GM06990 (cell line): Measurements from ENCODE around the gene PAX5.

ENCODE experiments used
- DNase-seq: peaks from one replicate; pipeline ENCODE4 v3.0.0-alpha.2; 2011; ENCODE audit not compliant: insufficient read length; ENCODE audit errors: extremely low read depth
- H3K27me3 ChIP-seq: replicated peaks from 2 replicates; pipeline ENCODE4 v1.6.0; 2011; ENCODE audit warnings: low read length; ENCODE audit not compliant: control insufficient read depth, insufficient read depth
- H3K36me3 ChIP-seq: 2 replicates; pipeline ENCODE4 v1.5.1; 2011; ENCODE audit warnings: low read length; ENCODE audit not compliant: control insufficient read depth, insufficient read depth
- H3K4me3 ChIP-seq: replicated peaks from 2 replicates; pipeline ENCODE4 v1.5.1; 2011; ENCODE audit warnings: low read depth, mild to moderate bottlenecking, control low read depth, low read length
- TF ChIP-seq, protein P1 (sequence below): IDR thresholded peaks from 2 replicates; pipeline ENCODE4 v1.5.1; 2011; ENCODE audit warnings: low read length, control low read depth, mild to moderate bottlenecking, inconsistent platforms; ENCODE audit not compliant: insufficient read depth, poor library complexity, severe bottlenecking

PAX5 gene

DNA sequence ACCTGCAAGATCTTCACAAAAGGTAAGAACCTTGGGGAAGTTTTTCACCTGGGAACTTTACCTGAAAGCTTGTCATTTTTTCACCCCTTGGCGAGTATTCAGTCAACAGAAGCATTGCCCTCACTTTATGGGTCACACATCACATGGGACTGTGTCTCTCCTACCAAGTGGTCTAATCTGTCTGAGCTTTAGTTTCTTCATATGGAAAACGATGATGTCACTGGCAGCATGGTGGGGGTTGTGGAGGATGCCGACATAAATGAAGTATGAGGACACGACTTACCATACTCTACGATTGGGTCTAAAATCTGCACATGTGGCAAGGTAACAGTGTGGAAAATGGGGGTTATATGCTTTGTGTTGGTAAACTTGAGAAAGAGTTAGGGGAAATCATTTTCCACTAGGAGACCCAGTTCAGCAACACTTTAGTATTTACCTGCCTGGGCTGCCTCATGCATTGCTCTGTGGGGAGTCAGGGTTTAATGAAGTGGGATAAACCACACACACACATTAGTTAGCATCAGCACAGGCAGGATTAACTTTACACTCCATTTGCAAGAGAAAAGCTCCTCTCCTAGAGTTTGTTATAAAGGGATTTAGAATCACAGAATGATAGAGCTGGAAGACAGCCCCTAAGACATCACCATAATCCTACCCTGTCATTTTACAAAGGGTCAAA lies 19.8 kb upstream of the PAX5 start:
- no peak for DNase-seq

DNA sequence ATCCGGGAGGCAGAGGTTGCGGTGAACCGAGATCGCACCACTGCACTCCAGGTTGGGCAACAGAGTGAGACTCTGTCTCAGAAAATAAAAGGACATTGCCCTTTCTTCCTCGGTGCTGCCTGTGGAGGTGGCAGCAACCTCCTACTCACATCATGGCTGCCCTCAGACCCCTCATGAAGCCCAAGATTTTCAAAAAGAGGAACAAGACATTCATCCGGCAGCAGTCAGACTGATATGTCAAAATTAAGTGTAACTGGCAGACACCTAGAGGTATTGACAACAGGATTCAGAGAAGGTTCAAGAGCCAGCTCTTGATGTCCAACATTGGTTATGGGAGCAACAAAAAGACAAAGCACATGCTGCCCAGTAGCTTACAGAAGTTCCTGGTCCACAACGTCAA lies 12.6 kb upstream of the PAX5 start:
- TF ChIP-seq, protein P1, sequence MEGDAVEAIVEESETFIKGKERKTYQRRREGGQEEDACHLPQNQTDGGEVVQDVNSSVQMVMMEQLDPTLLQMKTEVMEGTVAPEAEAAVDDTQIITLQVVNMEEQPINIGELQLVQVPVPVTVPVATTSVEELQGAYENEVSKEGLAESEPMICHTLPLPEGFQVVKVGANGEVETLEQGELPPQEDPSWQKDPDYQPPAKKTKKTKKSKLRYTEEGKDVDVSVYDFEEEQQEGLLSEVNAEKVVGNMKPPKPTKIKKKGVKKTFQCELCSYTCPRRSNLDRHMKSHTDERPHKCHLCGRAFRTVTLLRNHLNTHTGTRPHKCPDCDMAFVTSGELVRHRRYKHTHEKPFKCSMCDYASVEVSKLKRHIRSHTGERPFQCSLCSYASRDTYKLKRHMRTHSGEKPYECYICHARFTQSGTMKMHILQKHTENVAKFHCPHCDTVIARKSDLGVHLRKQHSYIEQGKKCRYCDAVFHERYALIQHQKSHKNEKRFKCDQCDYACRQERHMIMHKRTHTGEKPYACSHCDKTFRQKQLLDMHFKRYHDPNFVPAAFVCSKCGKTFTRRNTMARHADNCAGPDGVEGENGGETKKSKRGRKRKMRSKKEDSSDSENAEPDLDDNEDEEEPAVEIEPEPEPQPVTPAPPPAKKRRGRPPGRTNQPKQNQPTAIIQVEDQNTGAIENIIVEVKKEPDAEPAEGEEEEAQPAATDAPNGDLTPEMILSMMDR, result no peak
- no peak for DNase-seq
- no peaks in the 10 kb centered on the region for H3K27me3 ChIP-seq
- no peak overlapping the region for H3K4me3 ChIP-seq
- H3K36me3 ChIP-seq, result no peaks in the 10 kb centered on the region

More for the DNA sequence above, 19.8 kb upstream of the PAX5 start:
- TF ChIP-seq, protein P1, result no peak
- Histone ChIP-seq H3K36me3 (no peaks in the 10 kb centered on the region), H3K27me3 (no peaks in the 10 kb centered on the region), H3K4me3 (no peak overlapping the region)

DNA sequence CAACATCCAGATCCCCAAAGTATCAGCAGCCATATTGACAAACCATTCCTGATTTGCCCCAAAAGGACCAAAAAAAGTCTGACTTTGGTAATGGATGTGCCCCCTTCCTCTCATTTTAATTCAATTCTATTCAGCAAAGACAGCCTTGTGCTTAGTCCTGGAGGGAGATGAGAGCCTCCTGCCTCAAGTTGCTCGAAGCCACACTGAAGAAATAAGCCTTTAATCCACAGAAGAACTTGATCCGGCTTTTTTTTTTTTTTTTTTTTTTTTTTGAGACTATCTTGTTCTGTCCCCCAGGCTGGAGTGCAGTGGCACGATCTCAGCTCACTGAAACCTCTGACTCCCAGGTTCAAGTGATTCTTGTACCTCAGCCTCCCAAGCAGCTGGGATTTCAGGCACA lies 8.4 kb upstream of the PAX5 start:
- DNase-seq, result no peak
- Histone ChIP-seq H3K27me3 (no peaks in the 10 kb centered on the region), H3K36me3 (no peaks in the 10 kb centered on the region), H3K4me3 (no peak overlapping the region)
- TF ChIP-seq, protein P1, result no peak

DNA sequence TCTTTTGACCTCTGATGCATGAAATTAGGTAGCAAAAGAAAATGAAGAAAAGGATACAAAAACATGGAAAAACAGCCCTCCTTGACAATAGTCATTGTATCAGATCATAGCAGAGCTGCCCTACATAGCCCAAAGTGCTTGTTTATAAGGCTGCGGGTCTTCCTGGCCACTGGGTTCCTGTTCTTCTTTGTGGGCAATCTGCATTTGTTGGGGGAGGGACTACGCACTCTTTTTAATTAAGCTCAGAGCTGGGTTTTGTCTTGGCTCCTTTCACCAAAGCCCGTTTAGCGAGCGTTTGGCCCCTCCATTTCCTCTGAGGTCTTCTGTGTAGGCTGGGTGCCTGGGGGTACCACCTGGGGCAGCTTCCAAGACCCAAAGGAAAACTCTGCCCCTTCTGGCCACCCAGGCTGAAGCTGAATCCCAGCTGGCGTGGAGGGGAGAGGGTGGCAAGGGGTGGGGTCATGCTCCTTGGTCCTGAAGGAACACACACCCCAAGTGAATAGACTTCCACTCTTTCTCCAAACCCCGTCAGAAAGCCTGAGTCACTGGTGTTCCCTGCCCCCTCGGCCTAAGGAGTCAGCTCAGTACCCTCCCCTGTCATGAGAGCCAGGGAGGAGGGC lies 6.5 kb upstream of the PAX5 start:
- Histone ChIP-seq H3K36me3 (no peaks in the 10 kb centered on the region), H3K27me3 (no peaks in the 10 kb centered on the region), H3K4me3 (no peak overlapping the region)
- no peak for DNase-seq
- TF ChIP-seq, protein P1, result no peak

DNA sequence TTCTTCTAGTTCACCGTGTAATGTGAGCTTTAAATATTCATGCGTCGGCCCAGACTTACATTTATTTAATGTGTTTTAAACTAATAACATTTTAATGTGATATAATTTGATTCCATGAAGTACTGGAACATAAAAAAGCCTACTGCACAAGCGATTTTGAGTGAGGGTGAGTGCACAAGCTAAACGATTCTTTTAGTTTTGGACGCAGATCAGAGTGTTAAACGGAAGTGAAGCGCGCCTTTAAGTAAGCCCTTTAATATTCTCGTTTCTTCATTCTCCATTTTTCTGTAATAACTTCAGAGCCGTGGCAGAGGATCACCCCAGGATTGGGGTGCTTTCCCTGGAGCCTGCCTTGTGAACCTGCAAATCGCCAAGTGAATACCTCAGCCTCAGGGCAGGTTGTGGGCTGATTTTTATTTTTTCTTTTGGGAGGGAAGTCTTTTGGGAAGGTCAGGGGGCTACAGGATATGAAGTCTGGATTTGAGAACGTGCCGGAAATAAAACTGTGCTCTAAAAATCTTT lies 4.9 kb upstream of the PAX5 start:
- TF ChIP-seq, protein P1, result no peak
- no peaks in the 10 kb centered on the region for H3K27me3 ChIP-seq

More for the DNA sequence above, 4.9 kb upstream of the PAX5 start:
- no peak for DNase-seq
- H3K4me3 ChIP-seq, result no peak overlapping the region
- no peaks in the 10 kb centered on the region for H3K36me3 ChIP-seq
